Stimulated activated CD8-positive, alpha-beta memory T cell treated with anti-CD3 and anti-CD28 coated beads, Interleukin-12 subunit alpha, Interleukin-12 subunit beta, amount 100 ng/mL, for 24 hours (primary cell): ENCODE data around the gene DPY19L2.
"Not testable (repeated sequence)": the region's sequence is repeated elsewhere in the genome, so short reads cannot be mapped to it uniquely, and the experiment has no call there.

ENCODE experiments used
- DNase-seq: peaks from one replicate; pipeline ENCODE4 v3.0.0-alpha.2; 2020; ENCODE audit errors: extremely low read depth

The DPY19L2 gene

GRCh38 chr12:63537838-63538237, 130.5 kb downstream of the DPY19L2 start:
- not testable (repeated sequence) for DNase-seq

GRCh38 chr12:63529641-63530040, 138.7 kb downstream of the DPY19L2 start:
- DNase-seq, result not testable (repeated sequence)

- no peak for DNase-seq
These were observed 142.5 kb downstream of the DPY19L2 start for GRCh38 chr12:63525831-63526230.

GRCh38 chr12:63521706-63522105, 146.6 kb downstream of the DPY19L2 start:
- DNase-seq, result no peak
